GM12878 (cell line): ENCODE data around the gene TIMM8A.

Source experiments
- MXI1 ChIP-seq: fragments of 150-350 bp; IDR thresholded peaks from 2 replicates; pipeline ENCODE4 v1.6.1; 2011; ENCODE audit warnings: low read depth, mild to moderate bottlenecking, inconsistent platforms, low read length, improper control_type of control experiment
- POLR2AphosphoS5 ChIP-seq: IDR thresholded peaks from 2 replicates; pipeline ENCODE4 v1.6.1; 2011; ENCODE audit warnings: mild to moderate bottlenecking, low read length, inconsistent platforms
- SPI1 ChIP-seq: IDR thresholded peaks from 2 replicates; pipeline ENCODE4 v1.6.1; 2011; ENCODE audit warnings: low read depth, mild to moderate bottlenecking, low read length, moderate library complexity, borderline replicate concordance; ENCODE audit not compliant: insufficient read depth
- TF ChIP-seq, protein P1 (sequence below): IDR thresholded peaks from 2 replicates; pipeline ENCODE4 v1.6.1; 2011; ENCODE audit warnings: low read depth, low read length, improper control_type of control experiment, borderline replicate concordance
- TF ChIP-seq, protein P2 (sequence below): IDR thresholded peaks from 2 replicates; pipeline ENCODE4 v1.6.1; 2012; ENCODE audit warnings: low read depth, low read length, improper control_type of control experiment

DNA sequence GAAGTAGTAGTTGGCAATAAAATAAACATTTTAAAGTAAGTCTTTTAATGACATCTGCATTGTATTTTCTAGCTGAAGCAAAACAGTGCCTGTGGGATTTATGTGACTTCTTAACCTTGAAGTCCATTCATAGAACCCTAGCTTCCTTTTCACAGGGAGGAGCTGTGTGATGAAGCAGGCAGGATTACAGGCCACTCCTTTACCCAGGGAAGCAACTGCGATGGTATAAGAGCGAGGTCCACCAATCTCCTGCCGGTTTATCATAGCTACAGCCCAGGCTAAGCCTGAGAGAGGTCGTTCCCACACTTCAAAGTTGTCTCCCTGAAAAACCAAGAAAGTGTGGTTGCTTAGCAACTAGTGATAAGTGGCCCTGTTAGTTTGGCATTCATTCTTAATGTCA, 49.2 kb upstream of the TIMM8A start:
- TF ChIP-seq SPI1 (no peak), POLR2AphosphoS5 (no peak), MXI1 (no peak)
- TF ChIP-seq, protein P1, sequence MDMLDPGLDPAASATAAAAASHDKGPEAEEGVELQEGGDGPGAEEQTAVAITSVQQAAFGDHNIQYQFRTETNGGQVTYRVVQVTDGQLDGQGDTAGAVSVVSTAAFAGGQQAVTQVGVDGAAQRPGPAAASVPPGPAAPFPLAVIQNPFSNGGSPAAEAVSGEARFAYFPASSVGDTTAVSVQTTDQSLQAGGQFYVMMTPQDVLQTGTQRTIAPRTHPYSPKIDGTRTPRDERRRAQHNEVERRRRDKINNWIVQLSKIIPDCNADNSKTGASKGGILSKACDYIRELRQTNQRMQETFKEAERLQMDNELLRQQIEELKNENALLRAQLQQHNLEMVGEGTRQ, result no peak
- TF ChIP-seq, protein P2, sequence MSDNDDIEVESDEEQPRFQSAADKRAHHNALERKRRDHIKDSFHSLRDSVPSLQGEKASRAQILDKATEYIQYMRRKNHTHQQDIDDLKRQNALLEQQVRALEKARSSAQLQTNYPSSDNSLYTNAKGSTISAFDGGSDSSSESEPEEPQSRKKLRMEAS, result no peak
